NCI-H446 treated with DMSO at 0.1 percent for 48 hours (cell line): ENCODE results near the gene NPS.

Experiments used
- DNase-seq: peaks from one replicate; lab custom pipeline; 2025; lab: John Stamatoyannopoulos, UW

NPS gene

GRCh38 chr10:127561647-127562046 lies 12.5 kb downstream of the NPS start:
- DNase-seq = no peak

DNA sequence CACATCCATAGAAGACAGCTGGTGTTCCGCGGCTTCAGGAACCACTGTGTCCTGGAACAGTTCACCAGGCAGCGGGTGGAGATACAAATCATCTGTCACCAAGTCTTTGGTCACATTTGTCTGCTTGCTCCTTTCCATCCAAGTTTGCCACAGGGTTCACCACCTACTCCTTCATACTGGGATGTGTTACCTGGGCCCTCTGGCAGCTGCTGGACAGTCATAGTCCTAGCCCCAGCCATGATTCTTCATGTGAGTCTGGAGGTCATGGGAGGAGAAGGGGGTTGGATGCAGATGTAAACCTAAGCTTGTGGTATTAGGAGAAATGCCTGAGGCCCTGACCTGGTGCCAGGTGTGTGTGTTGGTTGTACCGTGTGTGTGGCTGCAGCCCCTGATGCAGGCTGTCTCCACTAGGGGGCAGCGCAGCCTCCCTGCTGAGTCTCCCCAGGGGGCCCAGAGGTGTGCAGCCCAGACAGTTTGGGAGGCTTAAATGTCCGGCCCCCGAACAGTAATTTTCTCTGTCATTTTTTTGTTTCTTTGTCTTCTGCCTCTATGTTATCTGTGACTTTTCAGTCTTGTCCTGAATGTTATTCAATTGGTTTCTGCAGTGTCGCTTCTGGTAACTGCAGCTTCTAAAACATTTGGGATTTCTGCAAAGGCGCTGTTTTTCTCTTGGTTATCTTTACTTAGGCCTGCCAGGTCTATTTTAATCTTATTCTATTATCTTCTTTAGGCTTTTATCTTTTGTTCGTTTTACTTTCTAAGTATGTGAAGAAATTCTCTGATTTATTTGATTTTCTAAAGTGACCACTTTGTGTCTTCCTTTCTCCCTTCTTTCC lies 14.8 kb downstream of the NPS start:
- no peak for DNase-seq

GRCh38 chr10:127564644-127565043 lies 15.5 kb downstream of the NPS start:
- DNase-seq = no peak

DNA sequence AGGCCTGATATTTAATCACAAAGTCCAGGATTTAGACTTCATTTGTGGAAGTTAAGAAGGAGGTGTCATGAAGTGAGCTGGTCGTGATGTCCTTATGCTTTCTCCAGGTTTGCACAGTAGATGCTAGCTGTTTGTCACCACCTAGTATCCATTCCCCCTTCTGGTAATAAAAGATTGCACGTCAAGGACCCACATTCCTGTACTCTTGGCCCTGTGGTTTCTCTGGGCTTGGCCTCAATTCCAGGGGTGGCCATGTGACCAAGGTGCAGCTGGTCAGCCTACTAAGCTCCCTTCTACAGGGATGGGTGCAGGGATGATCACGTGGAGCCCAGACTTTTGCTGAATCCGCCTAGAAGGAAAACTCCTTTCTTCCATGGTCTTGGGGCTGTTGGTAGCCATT lies 16.5 kb downstream of the NPS start:
- no peak for DNase-seq

GRCh38 chr10:127569210-127569609 lies 20.1 kb downstream of the NPS start:
- no peak for DNase-seq

GRCh38 chr10:127570036-127570435 lies 20.9 kb downstream of the NPS start:
- DNase-seq = no peak

DNA sequence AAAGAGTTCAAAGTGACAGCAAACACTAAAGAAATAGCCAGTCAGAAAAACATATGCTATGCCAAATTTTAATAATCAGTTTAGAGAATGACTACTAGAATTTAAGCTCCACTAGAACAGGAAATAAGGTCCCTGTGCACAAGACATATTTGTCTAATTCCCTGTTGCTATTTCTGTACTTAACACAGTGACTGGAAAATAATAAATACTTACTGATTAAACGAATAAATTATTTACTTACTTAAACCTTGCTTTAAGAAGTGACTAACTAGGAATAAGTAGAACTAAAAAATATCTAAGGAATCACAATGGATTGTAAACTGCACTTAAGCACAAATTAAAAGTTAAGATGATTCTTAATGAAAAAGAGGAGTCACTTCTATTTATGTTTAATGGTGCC lies 22.3 kb downstream of the NPS start:
- DNase-seq = no peak

- no peak for DNase-seq
Observed at GRCh38 chr10:127576051-127576450, 26.9 kb downstream of the NPS start.

- DNase-seq = no peak
Observed at GRCh38 chr10:127576740-127577161, 27.6 kb downstream of the NPS start.

GRCh38 chr10:127577376-127578258 lies 28.5 kb downstream of the NPS start:
- DNase-seq = peak; percentile 12

DNA sequence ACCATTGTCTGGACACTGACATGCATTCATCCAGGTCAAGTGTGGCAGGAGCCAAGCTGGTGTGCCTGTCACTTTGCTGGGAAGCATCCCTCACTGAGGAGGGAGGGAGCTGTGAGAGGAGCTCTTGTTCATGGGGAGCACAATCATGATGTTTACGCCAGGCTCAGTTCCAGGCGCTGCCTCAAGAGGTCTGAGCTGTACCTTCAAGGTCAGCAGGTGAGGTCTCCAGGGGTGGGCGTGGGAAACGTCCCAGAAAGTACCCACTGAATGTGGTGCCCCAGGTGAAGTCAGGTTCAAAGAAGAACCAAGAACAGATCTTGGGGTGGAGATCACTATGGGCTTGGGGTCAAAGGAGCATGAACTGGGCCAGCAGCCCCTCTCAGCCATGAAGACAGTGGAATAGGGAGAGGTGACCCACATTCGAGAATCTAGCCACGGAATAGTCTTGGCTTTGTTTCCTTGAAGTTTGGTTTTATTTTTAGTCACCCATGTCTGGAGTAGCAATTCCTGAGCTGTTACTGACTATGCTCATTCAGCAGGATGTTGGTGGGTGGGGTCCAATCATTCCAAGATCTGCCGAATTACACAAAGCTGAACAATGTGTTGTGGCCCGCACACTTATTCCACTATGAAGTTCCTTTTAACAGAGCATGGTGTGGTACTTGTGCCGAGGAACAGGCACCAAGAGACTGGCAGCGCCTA lies 29.3 kb downstream of the NPS start:
- no peak for DNase-seq

DNA sequence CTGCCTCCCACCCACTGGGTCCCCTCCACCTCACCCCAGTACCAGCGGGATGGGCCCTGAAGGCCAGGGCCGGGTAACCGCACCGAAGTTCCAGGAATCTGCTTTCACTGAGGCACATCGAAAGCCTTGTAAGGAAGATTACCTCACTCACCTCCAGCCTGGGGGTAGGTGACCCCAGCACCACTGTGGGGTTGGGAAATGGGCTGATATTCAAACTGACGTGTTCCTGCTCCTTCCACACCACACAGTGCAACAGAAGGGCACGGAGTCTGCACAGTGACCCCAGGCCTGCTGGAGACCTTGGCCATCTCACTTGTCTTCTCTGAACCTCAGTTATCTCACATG lies 29.8 kb downstream of the NPS start:
- DNase-seq = no peak

- DNase-seq = no peak
Observed at GRCh38 chr10:127579640-127580039, 30.5 kb downstream of the NPS start.

DNA sequence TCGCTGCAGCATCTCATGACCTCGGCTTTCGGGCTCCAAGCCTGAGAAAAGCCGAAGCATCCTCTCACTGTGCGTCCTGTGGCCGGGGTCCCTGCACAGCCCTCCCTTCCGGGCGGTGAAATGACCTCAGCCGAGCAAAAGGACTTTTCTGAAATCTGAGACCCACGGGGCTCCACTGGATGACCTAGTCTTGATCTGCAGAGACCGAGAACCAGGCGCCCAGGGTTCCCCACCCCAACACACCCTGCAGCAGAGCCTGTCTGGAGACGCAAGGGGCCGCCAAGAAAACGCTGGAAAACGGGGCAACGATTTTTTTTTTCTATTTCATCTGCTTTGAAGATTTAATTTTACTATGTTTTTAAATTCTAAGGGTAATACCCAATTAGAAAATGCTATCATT lies 31.7 kb downstream of the NPS start:
- no peak for DNase-seq

GRCh38 chr10:127585519-127586023 lies 36.5 kb downstream of the NPS start:
- no peak for DNase-seq

- no peak for DNase-seq
Observed at GRCh38 chr10:127587668-127588365, 38.7 kb downstream of the NPS start.

DNA sequence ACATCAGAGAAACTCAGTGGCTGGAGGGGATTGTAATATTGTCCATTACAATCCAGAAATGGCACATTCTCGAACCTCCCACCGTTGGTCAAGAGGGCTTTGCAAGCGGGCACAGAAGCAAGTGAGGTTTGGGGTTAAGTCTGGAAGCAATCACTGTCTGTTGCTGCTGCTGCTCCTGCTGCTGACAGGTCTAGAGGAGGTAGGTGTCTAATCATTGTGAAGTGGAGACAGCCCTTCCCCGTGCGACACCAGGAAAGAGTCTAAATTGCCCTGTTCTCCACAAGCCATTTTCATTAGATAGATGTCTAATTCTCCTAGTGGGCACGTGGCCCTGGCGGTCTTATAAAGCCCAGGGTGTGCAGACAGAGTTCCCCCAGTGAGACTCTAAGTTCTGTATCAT lies 43.5 kb downstream of the NPS start:
- DNase-seq = no peak

GRCh38 chr10:127600479-127600878 lies 51.4 kb downstream of the NPS start:
- DNase-seq = no peak
